Stimulated activated CD8-positive, alpha-beta memory T cell treated with anti-CD3 and anti-CD28 coated beads, Interleukin-12 subunit alpha, Interleukin-12 subunit beta, amount 100 ng/mL, for 1 hour (primary cell): ENCODE data around the gene CCDC141.

Source experiments
- DNase-seq: peaks from one replicate; pipeline ENCODE4 v3.0.0-alpha.2; 2020; ENCODE audit warnings: low read depth

The CCDC141 gene

DNA sequence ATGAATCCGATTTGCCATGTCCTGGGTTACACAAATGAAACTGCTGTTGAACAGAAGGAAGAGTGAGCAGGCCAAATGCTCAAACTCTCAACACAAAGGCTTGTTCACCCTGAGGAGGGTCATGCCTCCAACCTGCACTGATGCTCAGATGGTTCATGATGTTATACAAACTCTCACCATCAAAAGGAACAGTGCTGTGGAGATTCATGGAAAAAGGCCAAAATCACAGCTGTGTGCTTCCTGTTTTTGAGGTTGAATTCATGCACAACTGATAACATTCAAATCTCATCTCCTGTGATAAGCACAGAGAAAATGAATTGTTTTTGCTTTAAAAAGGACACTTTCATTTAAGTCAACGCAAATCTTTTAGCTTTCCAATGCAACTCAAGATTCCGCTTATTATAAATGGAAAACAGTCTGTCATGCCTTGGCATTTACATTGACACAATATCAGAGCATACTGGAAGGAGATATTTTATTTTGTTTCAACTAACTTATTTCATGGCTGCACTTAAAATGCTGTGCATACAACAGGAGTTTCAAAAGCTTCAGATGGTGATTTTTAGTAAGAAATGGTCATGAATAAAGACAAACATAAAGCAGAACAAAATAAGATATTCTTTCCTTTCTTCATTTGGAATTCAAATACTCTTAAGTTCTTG, 220.5 kb downstream of the CCDC141 start:
- DNase-seq: no peak

DNA sequence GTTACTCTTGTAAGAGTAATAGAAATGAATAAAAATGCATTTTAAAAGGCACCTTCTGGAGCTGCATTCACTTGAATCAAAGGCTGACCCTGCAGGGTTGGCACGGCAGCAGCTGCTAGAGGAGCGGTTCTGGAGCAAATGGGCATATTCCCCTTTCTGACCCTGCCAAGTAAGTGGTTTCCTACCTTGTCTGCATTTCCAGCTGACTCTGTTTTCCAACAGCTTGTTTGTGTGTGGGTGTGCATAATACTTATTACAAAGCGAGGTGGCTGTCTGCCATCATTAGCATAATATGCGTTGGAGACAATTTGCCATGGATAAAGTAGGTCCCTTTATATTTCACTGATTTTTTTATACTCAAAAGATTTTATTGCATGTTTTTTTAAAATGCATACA, 221.5 kb downstream of the CCDC141 start:
- no peak for DNase-seq

DNA sequence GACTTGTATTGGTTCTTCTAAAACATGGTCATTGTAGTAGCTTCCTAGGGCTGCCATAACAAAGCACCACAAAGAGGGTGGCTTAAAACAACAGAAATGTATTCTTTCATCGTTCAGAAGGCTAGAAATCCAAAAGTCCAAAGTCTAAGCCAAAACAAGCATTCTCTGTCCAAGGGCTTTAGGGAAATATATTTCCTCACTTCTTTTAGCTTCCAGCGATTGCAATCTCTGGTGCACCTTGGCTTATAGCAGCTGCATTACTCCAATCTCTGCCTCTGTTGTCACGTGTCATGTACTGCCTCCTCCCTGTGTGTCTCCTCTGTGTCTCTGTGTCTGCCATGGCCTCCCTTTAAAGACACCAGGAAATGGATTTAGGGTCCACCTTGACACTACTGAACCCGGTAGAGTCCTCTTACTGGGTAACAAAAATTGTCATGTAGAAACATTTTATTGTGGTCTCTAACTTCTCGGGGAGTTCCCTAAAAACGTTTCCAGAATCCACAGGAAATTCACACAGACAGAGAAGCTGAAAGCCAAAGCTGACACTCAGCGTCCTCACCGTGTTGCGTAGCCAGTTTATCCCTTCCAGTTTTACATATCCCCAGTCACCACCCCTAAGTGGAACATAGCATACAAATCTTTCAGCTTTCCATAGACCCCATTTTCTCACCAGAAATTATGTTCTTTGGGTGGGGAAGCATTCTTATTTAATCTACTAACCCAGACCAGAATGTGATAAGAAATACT, 222.0 kb downstream of the CCDC141 start:
- no peak for DNase-seq

DNA sequence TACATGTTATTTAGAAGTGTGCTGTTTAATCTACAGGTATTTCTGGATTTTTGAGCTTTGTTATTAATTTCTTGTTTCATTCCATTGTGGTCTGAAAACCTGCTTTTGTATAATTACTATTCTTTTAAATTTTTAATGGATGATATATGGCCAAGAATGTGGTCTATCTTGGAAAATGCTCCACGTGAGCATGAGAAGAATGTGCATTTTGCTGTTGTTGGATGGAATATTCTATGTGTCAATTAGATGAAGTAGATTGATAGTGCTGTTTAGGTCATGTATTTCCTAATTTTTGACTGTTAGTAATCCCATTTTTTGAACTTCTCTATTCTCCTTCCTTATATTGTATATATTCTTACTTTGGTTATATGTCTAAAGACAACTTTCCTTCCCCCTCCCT, 222.8 kb downstream of the CCDC141 start:
- no peak for DNase-seq

DNA sequence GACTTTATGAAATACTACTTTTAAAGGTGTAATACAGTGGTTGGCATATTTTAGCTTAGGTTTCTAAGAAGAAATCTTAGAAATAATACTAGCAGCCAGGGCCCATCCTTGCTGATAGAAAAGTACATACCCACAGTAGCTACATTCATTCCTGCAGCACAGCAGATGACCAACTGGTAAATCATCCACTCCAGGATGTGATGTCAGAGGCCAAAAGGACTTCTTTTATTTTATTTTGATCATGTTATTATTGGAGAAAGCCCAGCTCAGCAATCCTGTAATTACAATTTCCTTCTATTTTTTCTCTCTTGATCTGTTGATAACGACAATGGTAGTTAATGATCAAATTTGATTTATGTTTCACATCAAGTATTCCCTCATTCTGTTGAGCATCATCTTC, 224.8 kb downstream of the CCDC141 start:
- no peak for DNase-seq

DNA sequence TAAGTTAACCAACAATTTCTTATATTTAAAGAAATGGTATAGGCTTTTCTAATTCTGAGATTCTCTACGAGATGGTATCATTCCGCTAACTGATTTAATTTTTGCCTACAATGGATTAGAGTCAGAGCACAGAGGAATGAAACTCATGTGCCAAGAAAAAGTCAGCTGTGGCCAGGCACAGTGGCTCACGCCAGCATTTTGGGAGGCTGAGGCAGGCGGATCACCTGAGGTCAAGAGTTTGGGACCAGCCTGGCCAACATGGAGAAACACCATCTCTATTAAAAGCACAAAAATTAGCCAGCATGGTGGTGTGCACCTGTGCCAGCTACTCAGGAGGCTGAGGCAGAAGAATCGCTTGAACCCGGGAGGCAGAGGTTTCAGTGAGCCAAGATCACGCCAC, 225.8 kb downstream of the CCDC141 start:
- no peak for DNase-seq

DNA sequence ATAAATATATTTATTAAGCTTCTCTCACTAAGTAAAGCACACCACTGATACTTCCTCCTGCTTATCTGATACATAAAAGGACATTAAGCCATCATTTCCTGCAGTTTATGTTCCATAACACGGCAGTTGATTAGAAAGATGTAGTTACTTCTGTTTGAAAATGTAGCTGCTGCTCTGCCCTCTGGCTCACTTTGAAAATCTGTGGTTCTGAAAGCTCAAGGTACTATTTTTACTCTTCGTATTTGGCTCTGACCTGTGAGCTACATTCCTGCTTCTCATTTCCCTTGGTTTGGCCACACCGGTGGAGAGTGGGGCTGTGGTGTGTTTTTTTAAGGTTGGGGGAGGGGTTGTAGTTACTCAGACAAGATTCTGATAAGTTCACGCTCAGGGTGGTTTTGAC, 229.9 kb downstream of the CCDC141 start:
- no peak for DNase-seq

DNA sequence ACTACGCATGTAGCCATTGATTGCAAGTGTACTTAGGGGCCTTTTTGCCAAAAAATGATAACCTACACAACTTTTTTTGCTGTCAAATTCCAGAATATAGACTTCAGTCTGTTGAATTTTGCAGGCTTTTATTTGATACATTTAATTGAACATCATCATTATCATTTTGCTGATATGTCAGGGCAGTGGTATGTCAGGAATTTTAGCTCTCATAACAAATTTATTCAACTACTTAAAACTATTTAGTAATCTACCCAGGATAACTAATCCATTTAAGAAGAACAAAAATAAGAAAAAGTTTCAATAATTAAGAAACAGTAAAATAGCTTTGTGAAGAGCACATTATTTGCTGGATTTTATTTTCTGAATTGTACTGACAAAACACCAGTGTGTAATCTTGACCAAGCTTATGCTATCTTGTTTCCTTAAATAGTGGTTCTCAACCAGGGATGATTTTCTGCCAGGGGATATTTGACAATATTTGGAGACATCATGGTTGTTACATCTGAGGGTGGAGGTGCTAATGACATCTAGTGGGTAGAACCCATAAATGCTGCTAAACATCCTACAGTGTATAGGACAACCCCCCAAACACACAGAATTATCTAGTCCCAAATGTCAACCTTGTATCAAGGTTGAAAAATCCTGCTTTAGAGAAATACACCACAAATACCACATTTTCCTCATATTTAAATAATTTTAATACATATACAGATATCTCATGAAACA, 230.6 kb downstream of the CCDC141 start:
- DNase-seq: no peak

DNA sequence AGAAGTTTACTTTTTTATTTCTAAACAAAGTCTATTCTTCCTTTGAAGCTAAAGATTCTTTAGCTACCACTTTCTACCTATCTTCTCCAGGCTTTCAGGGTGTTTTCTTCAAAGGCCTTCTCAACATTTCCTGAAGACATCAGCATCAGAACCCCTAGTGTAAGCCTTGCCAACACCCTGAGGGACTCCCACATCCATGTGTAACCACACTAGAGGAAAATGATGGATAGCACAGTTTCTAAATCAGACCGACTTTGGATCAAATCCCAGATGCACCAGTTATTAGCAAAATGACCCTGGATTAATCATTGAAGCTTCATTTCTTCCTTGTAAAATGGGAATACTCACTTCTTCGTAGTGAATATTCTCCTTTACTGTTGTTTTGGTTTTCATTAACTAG, 238.0 kb downstream of the CCDC141 start:
- DNase-seq: no peak

DNA sequence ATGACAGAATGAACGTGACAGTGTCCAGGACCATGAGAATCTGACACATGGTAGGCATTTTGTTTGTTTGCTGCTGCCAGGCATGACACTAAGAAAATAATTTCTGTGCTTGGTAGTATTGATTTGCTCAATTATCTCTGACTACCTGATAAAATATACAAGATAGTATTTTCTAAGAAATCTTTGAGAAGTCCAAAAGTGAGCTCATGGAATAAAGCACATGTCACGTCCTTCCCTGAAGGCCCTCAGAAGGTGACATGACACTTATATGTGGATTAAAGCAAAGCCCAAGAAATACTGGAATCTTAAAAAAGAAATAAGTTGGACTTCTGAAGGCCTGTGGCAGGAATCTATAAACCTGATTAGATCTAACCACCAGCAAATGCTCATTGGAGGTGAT, 238.9 kb downstream of the CCDC141 start:
- no peak for DNase-seq

DNA sequence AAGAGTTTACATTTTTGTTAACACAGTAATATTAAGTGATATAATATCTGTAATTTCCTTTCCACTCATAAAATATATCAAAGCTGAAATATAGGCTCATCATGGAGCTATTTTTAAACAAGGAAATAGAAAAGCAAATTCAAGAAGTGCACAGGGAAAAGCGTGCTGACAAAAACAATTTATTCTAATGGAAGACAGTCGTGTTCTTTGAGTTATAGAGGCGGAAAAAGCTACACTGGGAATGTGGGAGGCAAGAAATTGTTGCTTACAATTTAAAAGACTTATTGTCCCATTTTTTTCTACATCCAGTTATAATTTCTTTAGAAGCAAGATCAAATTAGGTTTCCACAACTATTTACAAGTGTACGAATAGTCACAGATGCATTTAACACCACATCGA, 239.5 kb downstream of the CCDC141 start:
- no peak for DNase-seq

DNA sequence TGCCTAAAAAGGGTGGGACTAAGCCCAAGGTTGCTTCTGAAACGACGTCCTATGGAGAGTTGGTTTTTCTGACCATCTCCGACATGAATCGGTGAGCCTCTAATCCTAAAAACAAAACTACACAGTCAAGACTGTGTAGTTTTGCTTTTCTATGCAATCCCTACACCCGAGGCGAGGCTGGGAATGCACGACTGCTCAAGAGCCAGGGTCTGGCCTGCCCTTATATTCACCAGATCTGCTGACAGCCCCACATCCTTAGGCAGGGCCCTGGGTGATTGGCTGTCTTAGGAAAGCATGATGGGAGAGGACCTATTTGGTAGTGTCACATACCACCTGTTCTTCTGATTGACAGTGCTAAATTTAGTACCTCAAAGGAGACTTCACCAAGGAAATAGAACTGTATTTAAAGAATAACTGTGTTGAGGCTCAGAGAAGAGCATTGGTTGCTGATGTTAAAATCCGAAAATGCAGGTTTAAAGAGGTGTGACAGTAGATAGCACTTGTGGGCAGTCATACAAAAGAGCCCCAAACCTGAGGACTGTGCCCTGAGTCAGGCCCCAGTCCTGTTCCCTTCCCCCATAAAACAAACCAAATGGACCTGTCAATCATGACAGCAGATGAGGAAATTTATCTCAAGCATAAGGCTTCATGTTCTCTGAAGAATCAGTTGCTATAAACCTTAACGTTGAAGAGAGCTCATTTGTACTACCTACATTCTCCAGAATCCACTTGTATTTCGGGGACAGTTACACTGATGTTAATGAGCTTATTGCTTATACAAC, 242.5 kb downstream of the CCDC141 start, which contains the start of gene TTN:
TSS of gene TTN (minus strand) at position 197 of the 782 bp plus-strand sequence. CDS start 2,781 bp downstream, outside the sequence.
- DNase-seq: no peak

DNA sequence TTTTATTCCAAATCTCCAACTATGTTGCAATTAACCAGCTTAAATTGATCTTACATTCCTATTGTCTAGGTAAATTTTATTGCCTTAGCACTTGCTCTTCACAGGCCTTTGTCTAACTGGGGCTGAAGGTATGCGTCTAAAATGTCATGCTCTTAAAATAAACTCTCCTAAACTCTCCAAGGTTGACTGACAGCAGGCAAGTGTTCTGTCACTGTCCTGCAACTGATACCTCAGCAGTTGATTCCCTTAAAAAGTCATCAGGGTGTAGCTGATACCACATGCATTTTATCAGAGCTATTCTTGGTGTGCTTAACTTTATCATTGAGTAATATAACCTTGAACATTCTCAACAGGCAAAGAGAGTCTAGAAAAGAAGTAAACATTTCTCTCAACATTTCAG, 243.4 kb downstream of the CCDC141 start:
- no peak for DNase-seq

DNA sequence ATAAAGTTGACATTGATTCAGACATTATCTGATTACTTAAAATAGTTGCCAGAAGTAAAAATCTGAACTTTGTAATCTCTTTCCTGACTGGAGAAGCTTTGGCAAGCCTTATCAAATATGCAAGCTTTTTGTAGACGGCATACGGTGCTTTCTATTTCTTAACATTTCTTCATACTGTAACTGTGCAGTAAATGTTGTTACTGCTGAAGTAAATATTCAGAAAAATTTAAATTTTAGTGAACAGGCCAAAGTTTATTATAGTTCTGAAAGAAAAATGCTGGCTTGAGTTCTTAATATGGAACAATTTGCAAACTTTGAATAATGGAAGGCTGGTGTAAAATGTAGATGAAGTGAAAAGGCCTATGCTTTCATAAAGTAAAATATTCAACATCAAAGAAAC, 244.5 kb downstream of the CCDC141 start:
- no peak for DNase-seq

DNA sequence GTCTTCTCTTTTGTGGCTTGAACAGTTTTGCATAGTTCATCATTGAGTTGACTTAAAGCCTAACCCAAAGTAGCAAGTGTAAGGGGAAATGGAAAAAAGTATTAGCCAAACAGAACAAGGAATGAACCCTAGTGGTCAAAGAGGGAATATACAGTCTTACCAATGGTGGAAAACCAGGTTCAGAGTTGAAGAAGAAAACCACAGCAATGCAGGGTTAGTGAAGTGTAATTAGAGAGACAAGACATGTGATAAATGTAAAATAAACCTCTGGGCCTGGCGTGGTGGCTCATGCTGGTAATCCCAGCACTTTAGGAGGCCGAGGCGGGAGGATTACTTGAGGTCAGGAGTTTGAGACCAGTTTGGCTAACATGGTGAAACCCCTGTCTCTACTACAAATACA, 245.1 kb downstream of the CCDC141 start:
- DNase-seq: no peak

DNA sequence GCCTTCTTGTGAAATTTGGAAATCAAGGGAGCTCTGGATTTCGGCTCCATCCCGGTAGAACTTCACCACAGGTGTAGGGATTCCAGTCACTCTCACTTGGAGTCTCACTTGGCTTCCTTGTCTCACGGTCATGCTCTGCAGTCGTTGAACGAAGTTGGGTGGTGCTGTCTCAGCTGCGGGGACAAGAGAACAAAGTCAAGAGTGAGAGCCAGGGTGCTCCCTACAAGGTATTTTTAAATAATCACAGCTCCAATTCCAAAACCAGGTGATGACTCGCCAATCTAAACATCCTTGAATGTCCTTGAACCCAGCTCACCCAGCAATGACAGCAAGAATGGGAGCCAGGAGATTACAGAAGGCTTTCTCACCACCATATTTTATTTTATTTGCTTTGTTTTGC, 249.4 kb downstream of the CCDC141 start:
- DNase-seq: no peak

DNA sequence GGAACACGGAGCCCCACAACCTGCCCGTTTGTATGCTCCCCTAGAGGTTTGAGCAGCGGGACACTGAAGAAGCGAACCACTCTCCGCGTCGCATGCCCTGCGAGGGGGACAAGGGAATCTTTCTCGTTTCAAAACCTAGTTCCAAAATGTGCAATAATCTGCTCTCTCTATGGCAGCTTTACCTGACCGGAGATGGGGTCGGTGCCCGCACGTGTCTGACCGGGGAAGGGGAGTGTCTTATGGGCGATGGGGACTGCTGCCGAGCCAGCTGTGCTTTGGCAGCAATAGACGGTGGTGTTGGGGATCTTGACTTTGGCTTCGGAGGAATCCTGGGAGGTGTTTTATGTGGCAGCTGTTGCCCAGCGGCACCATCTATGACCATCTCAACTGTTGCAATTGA, 250.6 kb downstream of the CCDC141 start:
- DNase-seq: no peak

DNA sequence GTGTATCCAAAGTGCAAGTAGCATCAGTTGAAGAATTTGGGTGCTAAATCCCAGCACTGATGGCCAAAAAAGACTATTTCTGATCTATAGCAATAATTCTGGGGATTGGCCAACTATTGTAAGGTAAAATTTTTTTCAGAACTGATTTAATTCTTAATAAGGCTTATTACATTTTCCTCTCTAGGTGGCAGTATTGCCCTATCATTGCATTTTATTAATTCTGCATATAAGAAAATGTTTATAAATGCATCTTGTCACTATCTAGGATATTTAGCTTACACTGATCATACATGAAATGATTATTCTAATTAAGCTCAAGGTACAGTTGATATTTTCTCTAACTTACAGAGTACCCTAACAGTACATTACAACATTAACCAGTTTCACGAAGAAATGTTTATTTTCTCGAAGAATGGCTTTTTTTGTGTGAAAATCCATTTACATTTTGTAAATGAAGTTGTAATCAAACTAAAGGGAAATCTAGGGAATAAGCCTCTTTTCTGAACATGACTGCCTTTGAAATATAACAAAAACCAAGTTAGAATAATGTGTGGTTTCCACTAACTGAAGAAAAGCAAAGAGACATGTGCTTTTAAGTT, 253.8 kb downstream of the CCDC141 start:
- no peak for DNase-seq

DNA sequence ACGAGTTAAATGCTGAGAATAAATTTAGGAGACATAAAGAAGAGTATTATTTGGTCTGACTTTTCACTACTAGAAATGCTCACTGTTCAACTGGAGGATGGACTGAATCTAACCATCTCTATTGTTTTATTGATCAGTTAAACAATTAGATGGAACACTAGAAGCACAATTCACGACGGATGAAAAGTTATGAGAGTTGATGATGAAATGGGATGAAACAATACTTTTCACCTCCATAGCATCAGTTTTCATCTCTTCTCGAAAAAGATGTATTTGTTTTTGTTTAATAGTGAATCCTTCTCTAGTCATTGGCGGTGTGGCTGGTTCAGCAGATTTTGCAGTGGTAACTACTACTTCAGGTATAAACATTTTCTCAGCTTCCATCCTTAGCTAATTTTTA, 262.0 kb downstream of the CCDC141 start:
- no peak for DNase-seq

DNA sequence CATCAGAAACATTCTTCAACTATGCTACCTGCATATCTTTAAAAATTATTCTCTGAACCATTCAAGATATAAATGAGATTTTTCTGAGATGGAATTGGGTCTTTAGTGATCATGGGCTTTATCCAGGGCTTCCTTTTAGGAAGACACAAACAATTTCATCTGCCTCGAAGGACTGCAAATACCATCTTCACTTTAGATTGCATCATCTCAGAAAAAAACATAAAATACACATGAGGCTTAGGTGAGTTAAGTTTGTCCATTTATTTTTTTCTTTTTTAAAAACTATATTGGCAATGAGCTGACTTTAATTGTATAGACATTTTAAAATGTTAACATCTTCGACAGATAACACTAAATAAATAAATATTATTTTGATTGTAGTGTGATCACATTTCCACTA, 262.8 kb downstream of the CCDC141 start:
- no peak for DNase-seq

DNA sequence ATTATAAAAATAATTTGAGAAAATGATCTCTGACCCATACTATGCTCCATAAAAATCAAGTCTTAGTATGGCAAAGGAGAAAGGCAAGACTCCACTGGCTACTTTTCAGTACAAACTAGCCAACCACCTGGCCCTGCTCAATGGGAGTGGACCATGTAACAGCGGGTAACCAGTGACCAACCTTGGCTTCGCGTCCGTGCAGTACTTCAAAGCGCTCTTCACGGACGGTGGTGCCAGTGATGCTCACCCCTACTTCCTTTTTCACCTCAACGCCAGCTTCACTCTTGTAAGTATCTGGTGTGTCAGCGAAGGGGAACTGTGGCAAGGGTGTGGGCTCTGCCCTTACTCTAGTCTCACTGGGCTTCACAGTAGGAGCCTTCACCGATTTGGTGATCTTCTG, 266.0 kb downstream of the CCDC141 start:
- no peak for DNase-seq

DNA sequence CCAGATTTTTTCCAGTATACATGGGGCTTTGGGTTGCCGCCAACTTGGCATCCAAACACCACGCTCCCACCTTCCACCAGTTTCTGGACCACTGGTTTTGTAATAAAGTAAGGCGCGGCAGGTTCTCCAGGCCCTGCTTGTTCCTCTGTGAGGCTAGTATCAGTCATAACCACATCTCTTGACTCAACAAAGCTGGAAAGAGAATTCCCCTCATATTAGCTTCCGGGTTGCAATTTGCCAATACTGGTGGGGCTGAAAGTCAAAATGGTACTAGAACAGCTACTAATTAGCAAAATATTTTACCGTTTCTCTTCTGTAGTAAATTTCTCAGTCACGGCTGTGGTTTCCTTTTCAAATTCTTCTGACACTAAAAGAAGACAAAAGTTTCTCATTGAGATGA, 267.7 kb downstream of the CCDC141 start:
- DNase-seq: no peak
